Smooth muscle cell (in vitro differentiated cells): ENCODE results near the gene SCYGR1. TPM values are rescaled to one million over a fixed set of nuclear protein-coding genes. Genes with fewer than 3 reads are reported as not detected.

Source experiments
- DNase-seq: peaks from one replicate; lab custom pipeline; 2025; ENCODE audit not compliant: unreplicated experiment; lab: John Stamatoyannopoulos, UW
- H2AFZ ChIP-seq: fragments of 200-600 bp; sonication (generic); 2 replicates; pipeline ENCODE4 v1.6.0; 2016; ENCODE audit warnings: antibody characterized with exemption, low read depth, mild to moderate bottlenecking
- H3F3A ChIP-seq: fragments of 200-600 bp; sonication (generic); 2 replicates; pipeline ENCODE4 v1.6.0; 2017; ENCODE audit warnings: antibody characterized with exemption, low read depth
- H3K27ac ChIP-seq: fragments of 200-600 bp; sonication (generic); 2 replicates; pipeline ENCODE4 v1.5.1; 2016; ENCODE audit warnings: low read depth, mild to moderate bottlenecking
- H3K27me3 ChIP-seq: fragments of 200-600 bp; sonication (generic); 2 replicates; pipeline ENCODE4 v1.6.1; 2016; ENCODE audit warnings: low read depth, mild to moderate bottlenecking
- H3K36me3 ChIP-seq: fragments of 200-600 bp; sonication (generic); 2 replicates; pipeline ENCODE4 v1.5.1; 2016; ENCODE audit warnings: low read depth
- H3K4me1 ChIP-seq: fragments of 200-600 bp; sonication (generic); 2 replicates; pipeline ENCODE4 v1.5.1; 2016; ENCODE audit warnings: low read depth
- H3K4me2 ChIP-seq: fragments of 200-600 bp; sonication (generic); 2 replicates; pipeline ENCODE4 v1.6.0; 2016; ENCODE audit warnings: mild to moderate bottlenecking
- H3K4me3 ChIP-seq: fragments of 200-600 bp; sonication (generic); 2 replicates; pipeline ENCODE4 v1.5.1; 2016; ENCODE audit warnings: mild to moderate bottlenecking
- H3K79me2 ChIP-seq: fragments of 200-600 bp; sonication (generic); 2 replicates; pipeline ENCODE4 v1.6.0; 2016; ENCODE audit warnings: low read depth, mild to moderate bottlenecking
- H3K9ac ChIP-seq: fragments of 200-600 bp; sonication (generic); 2 replicates; pipeline ENCODE4 v1.6.0; 2016; ENCODE audit warnings: low read depth
- H3K9me3 ChIP-seq: fragments of 200-600 bp; sonication (generic); replicated peaks from 2 replicates; pipeline ENCODE4 v1.5.1; 2016; ENCODE audit warnings: low read depth
- H4K20me1 ChIP-seq: fragments of 200-600 bp; sonication (generic); 2 replicates; pipeline ENCODE4 v1.6.0; 2016; ENCODE audit warnings: low read depth
- WGBS: methylation state at CpG from one replicate; pipeline ENCODE4 v1.1.7; 2016; ENCODE audit warnings: low lambda C conversion rate; 5-methylcytosine and 5-hydroxymethylcytosine counted together
- polyA plus RNA-seq: library from polyadenylated mRNA; unstranded; fragments of >200 nt; fragmentation: Nextera tagmentation; extraction: Ambion mirVana; gene quantifications from 2 replicates; pipeline ENCODE4 v1.2.1, GENCODE V29; 2016
- total RNA-seq: library from RNA; depleted of rRNA; stranded (reverse); fragments of >200 nt; gene quantifications from 2 replicates; pipeline ENCODE4 v1.2.3, GENCODE V29; 2014
- TF ChIP-seq, protein P1 (sequence below): fragments of 200-600 bp; sonication (generic); IDR thresholded peaks from 2 replicates; pipeline ENCODE4 v1.5.1; 2017; ENCODE audit warnings: borderline replicate concordance, mild to moderate bottlenecking, antibody characterized with exemption; ENCODE audit not compliant: insufficient read depth, poor library complexity, severe bottlenecking

The SCYGR1 gene
- total and polyA plus RNA-seq, 2 experiments from 2014 or later: not detected

GRCh38 chr2:227378371-227378782 lies 9.4 kb downstream of the SCYGR1 start:
- TF ChIP-seq, protein P1, sequence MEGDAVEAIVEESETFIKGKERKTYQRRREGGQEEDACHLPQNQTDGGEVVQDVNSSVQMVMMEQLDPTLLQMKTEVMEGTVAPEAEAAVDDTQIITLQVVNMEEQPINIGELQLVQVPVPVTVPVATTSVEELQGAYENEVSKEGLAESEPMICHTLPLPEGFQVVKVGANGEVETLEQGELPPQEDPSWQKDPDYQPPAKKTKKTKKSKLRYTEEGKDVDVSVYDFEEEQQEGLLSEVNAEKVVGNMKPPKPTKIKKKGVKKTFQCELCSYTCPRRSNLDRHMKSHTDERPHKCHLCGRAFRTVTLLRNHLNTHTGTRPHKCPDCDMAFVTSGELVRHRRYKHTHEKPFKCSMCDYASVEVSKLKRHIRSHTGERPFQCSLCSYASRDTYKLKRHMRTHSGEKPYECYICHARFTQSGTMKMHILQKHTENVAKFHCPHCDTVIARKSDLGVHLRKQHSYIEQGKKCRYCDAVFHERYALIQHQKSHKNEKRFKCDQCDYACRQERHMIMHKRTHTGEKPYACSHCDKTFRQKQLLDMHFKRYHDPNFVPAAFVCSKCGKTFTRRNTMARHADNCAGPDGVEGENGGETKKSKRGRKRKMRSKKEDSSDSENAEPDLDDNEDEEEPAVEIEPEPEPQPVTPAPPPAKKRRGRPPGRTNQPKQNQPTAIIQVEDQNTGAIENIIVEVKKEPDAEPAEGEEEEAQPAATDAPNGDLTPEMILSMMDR: no peak
- Histone ChIP-seq H3F3A (no peaks in the 10 kb centered on the region), H3K27ac (no peak overlapping the region), H3K36me3 (no peaks in the 10 kb centered on the region), H3K4me2 (no peak overlapping the region), H3K9me3 (no peaks in the 10 kb centered on the region), H3K9ac (no peak overlapping the region), H3K4me3 (no peak overlapping the region), H3K27me3 (no peaks in the 10 kb centered on the region), H3K4me1 (no peaks in the 10 kb centered on the region), H2AFZ (no peak overlapping the region), H3K79me2 (no peaks in the 10 kb centered on the region), H4K20me1 (no peaks in the 10 kb centered on the region)
- WGBS: 85% methylated on average over 4 of the region's 4 CpGs
- DNase-seq: no peak

- no peaks in the 10 kb centered on the region for H3K79me2 ChIP-seq
- H3K27me3 ChIP-seq: no peaks in the 10 kb centered on the region
- no peaks in the 10 kb centered on the region for H3K9me3 ChIP-seq
- H3K36me3 ChIP-seq: no peaks in the 10 kb centered on the region
- peak overlapping the region; percentile 39 for H3K4me2 ChIP-seq
- H3F3A ChIP-seq: no peaks in the 10 kb centered on the region
- no peak overlapping the region for H3K4me3 ChIP-seq
- peak overlapping the region; percentile 87 for H2AFZ ChIP-seq
- TF ChIP-seq, protein P1: peak; percentile 3
- no peak overlapping the region for H3K9ac ChIP-seq
- H3K27ac ChIP-seq: peak overlapping the region; percentile 38
- no peaks in the 10 kb centered on the region for H3K4me1 ChIP-seq
- 86% methylated on average over 8 of the region's 8 CpGs for WGBS
- DNase-seq: no peak
- no peaks in the 10 kb centered on the region for H4K20me1 ChIP-seq
Measured at GRCh38 chr2:227377467-227378351, 10.0 kb downstream of the SCYGR1 start.

DNA sequence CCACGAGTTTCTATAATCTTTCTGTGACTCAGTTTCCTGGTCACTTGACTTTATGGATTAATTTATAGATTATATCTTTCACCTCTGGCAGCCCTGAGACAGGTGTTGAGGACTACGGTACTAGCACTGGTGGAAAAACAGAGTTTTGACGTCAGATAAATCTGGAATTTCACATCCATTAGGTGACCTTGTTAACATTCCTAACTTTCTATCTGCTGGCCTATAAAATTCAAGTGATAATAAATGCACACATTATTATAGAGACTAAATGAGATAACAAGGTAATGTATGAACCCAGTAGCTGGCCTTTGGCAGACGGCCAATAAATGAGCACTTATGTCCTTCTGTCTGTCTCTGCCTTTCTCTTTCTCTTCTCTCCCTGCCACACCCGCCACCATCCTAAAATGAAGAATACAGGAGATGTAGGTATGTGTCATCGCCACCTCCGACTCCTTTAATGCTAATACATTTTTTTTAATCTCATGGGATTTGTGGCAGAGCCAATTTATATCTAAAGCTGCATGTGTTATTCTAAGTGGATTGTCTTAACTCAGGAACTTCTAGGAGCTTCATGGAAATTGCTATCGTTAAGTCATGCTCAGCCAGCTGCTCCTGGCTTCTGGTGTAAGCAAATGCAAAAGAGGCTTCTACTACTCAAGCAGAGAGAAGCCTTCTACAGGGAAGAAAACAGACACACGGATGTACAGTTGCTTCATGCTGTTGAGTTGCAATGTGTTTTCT lies 10.9 kb downstream of the SCYGR1 start:
- Histone ChIP-seq H3K79me2 (no peaks in the 10 kb centered on the region), H3K27me3 (no peaks in the 10 kb centered on the region), H3K27ac (peak overlapping the region; percentile 38), H2AFZ (peak overlapping the region; percentile 87), H3K4me3 (no peak overlapping the region), H3K9me3 (no peaks in the 10 kb centered on the region), H3K36me3 (no peaks in the 10 kb centered on the region), H3F3A (no peaks in the 10 kb centered on the region), H3K4me1 (no peaks in the 10 kb centered on the region), H4K20me1 (no peaks in the 10 kb centered on the region), H3K9ac (no peak overlapping the region), H3K4me2 (peak overlapping the region; percentile 39)
- no peak for DNase-seq
- WGBS: 66% methylated on average over 9 of the region's 9 CpGs
- TF ChIP-seq, protein P1: no peak
